ENCODE data around the gene CAPS. TPM values are rescaled to one million over a fixed set of nuclear protein-coding genes. Genes with fewer than 3 reads are reported as not detected.
A peak's percentile ranks its signal among the peaks of the same experiment; 100 is the strongest.

The CAPS gene
- total RNA-seq, 1 donor from 2014 or later = 2.2 TPM

GRCh38 chr19:5933391-5934068, 19.5 kb downstream of the CAPS start:
- Histone ChIP-seq H3K4me3 (no peak overlapping the region), H3K9ac (peak overlapping the region; percentile 42), H3F3A (ENCODE audit: low read depth) (no peaks in the 10 kb centered on the region), H3K27ac (no peak overlapping the region), H3K4me2 (no peak overlapping the region), H3K36me3 (no peaks in the 10 kb centered on the region), H3K4me1 (no peaks in the 10 kb centered on the region), H2AFZ (replicated peaks) (no peak overlapping the region), H3K79me2 (ENCODE audit: low read depth) (peaks cover 28% of the 10 kb centered on the region), H4K20me1 (ENCODE audit: low read depth) (peaks cover 71% of the 10 kb centered on the region), H3K9me3 (ENCODE audit: low read depth) (no peaks in the 10 kb centered on the region), H3K27me3 (no peaks in the 10 kb centered on the region)
- no peak overlapping the region for H3K4me3 Mint-ChIP-seq
- H3K9me3 Mint-ChIP-seq = no peaks in the 10 kb centered on the region
- H3K4me1 Mint-ChIP-seq = peaks cover 30% of the 10 kb centered on the region
- DNase-seq (ENCODE audit: low spot score) = no peak
- peaks cover 7% of the 10 kb centered on the region for H3K27me3 Mint-ChIP-seq (ENCODE audit: insufficient read depth, low read depth)
- peak overlapping the region; percentile 77 for H3K27ac Mint-ChIP-seq
- TF ChIP-seq CTCF (IDR thresholded peaks at IDR 0.05) = no peak
- TF ChIP-seq EZH2phosphoT487 (IDR thresholded peaks at IDR 0.05) = no peak
- no peak for TF ChIP-seq EZH2 (IDR thresholded peaks at IDR 0.05)
- H3K36me3 Mint-ChIP-seq = peaks cover 16% of the 10 kb centered on the region

- Histone ChIP-seq H3K79me2 (ENCODE audit: low read depth) (peaks cover 28% of the 10 kb centered on the region), H3K4me1 (no peaks in the 10 kb centered on the region), H3K36me3 (no peaks in the 10 kb centered on the region), H3K27me3 (no peaks in the 10 kb centered on the region), H4K20me1 (ENCODE audit: low read depth) (peaks cover 76% of the 10 kb centered on the region), H3K9me3 (ENCODE audit: low read depth) (no peaks in the 10 kb centered on the region), H2AFZ (replicated peaks) (no peak overlapping the region), H3K4me2 (no peak overlapping the region), H3K9ac (no peak overlapping the region), H3K27ac (no peak overlapping the region), H3F3A (ENCODE audit: low read depth) (no peaks in the 10 kb centered on the region), H3K4me3 (no peak overlapping the region)
- Mint-ChIP-seq H3K36me3 (peaks cover 12% of the 10 kb centered on the region), H3K27ac (peak overlapping the region; percentile 33), H3K4me3 (no peak overlapping the region), H3K27me3 (ENCODE audit: insufficient read depth, low read depth) (peaks cover 4% of the 10 kb centered on the region), H3K4me1 (peaks cover 26% of the 10 kb centered on the region), H3K9me3 (no peaks in the 10 kb centered on the region)
- no peak for DNase-seq (ENCODE audit: low spot score)
- TF ChIP-seq EZH2 (IDR thresholded peaks at IDR 0.05) (no peak), CTCF (IDR thresholded peaks at IDR 0.05) (no peak), EZH2phosphoT487 (IDR thresholded peaks at IDR 0.05) (no peak)
These were observed 20.0 kb downstream of the CAPS start for GRCh38 chr19:5934069-5934401.

GRCh38 chr19:5934774-5935472, 20.9 kb downstream of the CAPS start:
- H3K4me3 Mint-ChIP-seq = no peak overlapping the region
- Histone ChIP-seq H3K4me3 (no peak overlapping the region), H3K79me2 (ENCODE audit: low read depth) (peaks cover 28% of the 10 kb centered on the region), H4K20me1 (ENCODE audit: low read depth) (peaks cover 76% of the 10 kb centered on the region), H3K36me3 (no peaks in the 10 kb centered on the region), H2AFZ (replicated peaks) (no peak overlapping the region), H3F3A (ENCODE audit: low read depth) (no peaks in the 10 kb centered on the region), H3K4me1 (no peaks in the 10 kb centered on the region), H3K4me2 (no peak overlapping the region), H3K27me3 (no peaks in the 10 kb centered on the region), H3K9ac (no peak overlapping the region), H3K9me3 (ENCODE audit: low read depth) (no peaks in the 10 kb centered on the region), H3K27ac (no peak overlapping the region)
- peaks cover 17% of the 10 kb centered on the region for H3K36me3 Mint-ChIP-seq
- peak overlapping the region; percentile 70 for H3K27ac Mint-ChIP-seq
- peaks cover 4% of the 10 kb centered on the region for H3K27me3 Mint-ChIP-seq (ENCODE audit: insufficient read depth, low read depth)
- TF ChIP-seq EZH2phosphoT487 (IDR thresholded peaks at IDR 0.05) (no peak), CTCF (IDR thresholded peaks at IDR 0.05) (no peak), EZH2 (IDR thresholded peaks at IDR 0.05) (no peak)
- no peaks in the 10 kb centered on the region for H3K9me3 Mint-ChIP-seq
- H3K4me1 Mint-ChIP-seq = peaks cover 23% of the 10 kb centered on the region
- DNase-seq (ENCODE audit: low spot score) = no peak

Measured in neural progenitor cell (in vitro differentiated cells).